Dendritic cell treated with granulocyte-macrophage colony-stimulating factor and Interleukin-4, amounts not matched to agents 40 ng/mL and 50 ng/mL, for 4 days (primary cell): Measurements from ENCODE around the gene TSPAN8.
"Not testable (repeated sequence)": the region's sequence is repeated elsewhere in the genome, so short reads cannot be mapped to it uniquely, and the experiment has no call there.

Experiments used
- H3K27ac Mint-ChIP-seq: one replicate; pipeline ENCODE4 v1.8.0; 2022; ENCODE audit warnings: mild to moderate bottlenecking, mixed read lengths
- H3K27me3 Mint-ChIP-seq: one replicate; pipeline ENCODE4 v1.8.0; 2022; ENCODE audit warnings: mild to moderate bottlenecking, mixed read lengths
- H3K36me3 Mint-ChIP-seq: one replicate; pipeline ENCODE4 v1.8.0; 2022; ENCODE audit warnings: low read depth, mixed read lengths
- H3K4me1 Mint-ChIP-seq: one replicate; pipeline ENCODE4 v1.8.0; 2022; ENCODE audit warnings: low read depth, mixed read lengths
- H3K4me3 Mint-ChIP-seq: one replicate; pipeline ENCODE4 v1.8.0; 2022; ENCODE audit warnings: mild to moderate bottlenecking, moderate library complexity, mixed read lengths
- H3K9me3 Mint-ChIP-seq: one replicate; pipeline ENCODE4 v1.8.0; 2022; ENCODE audit warnings: mixed read lengths
- intact Hi-C: fragments of 100-400 bp; cut with micrococcal nuclease; formaldehyde crosslinking; loops from one replicate; pipeline ENCODE4 v1.15.0; 2022

TSPAN8 gene

GRCh38 chr12:71174825-71175224 lies 17.0 kb upstream of the TSPAN8 start:
- intact Hi-C loops, result no loop called here
- Mint-ChIP-seq H3K27me3 (no peaks in the 10 kb centered on the region), H3K27ac (no peak overlapping the region), H3K4me1 (no peaks in the 10 kb centered on the region), H3K36me3 (no peaks in the 10 kb centered on the region), H3K9me3 (peaks cover 10% of the 10 kb centered on the region), H3K4me3 (no peak overlapping the region)

- Mint-ChIP-seq H3K27me3 (no peaks in the 10 kb centered on the region), H3K4me1 (no peaks in the 10 kb centered on the region), H3K4me3 (no peak overlapping the region), H3K36me3 (no peaks in the 10 kb centered on the region), H3K27ac (no peak overlapping the region), H3K9me3 (peaks cover 9% of the 10 kb centered on the region)
- intact Hi-C loops, result no loop called here
Observed at GRCh38 chr12:71174146-71174545, 16.3 kb upstream of the TSPAN8 start.

- H3K9me3 Mint-ChIP-seq, result peaks cover 33% of the 10 kb centered on the region
- H3K27ac Mint-ChIP-seq, result no peak overlapping the region
- intact Hi-C loops, result no loop called here
- no peak overlapping the region for H3K4me3 Mint-ChIP-seq
- H3K27me3 Mint-ChIP-seq, result no peaks in the 10 kb centered on the region
- H3K36me3 Mint-ChIP-seq, result no peaks in the 10 kb centered on the region
- no peaks in the 10 kb centered on the region for H3K4me1 Mint-ChIP-seq
Observed at GRCh38 chr12:71170456-71170855, 12.7 kb upstream of the TSPAN8 start.

GRCh38 chr12:71169286-71169685 lies 11.5 kb upstream of the TSPAN8 start:
- Mint-ChIP-seq H3K27ac (no peak overlapping the region), H3K36me3 (no peaks in the 10 kb centered on the region), H3K27me3 (no peaks in the 10 kb centered on the region), H3K4me3 (no peak overlapping the region), H3K4me1 (no peaks in the 10 kb centered on the region), H3K9me3 (peaks cover 42% of the 10 kb centered on the region)
- intact Hi-C loops, result no loop called here

- H3K27ac Mint-ChIP-seq, result no peak overlapping the region
- H3K4me3 Mint-ChIP-seq, result no peak overlapping the region
- no peaks in the 10 kb centered on the region for H3K4me1 Mint-ChIP-seq
- H3K27me3 Mint-ChIP-seq, result no peaks in the 10 kb centered on the region
- H3K9me3 Mint-ChIP-seq, result peaks cover 42% of the 10 kb centered on the region
- intact Hi-C loops, result no loop called here
- no peaks in the 10 kb centered on the region for H3K36me3 Mint-ChIP-seq
Observed at GRCh38 chr12:71166862-71167496, 9.2 kb upstream of the TSPAN8 start.

- H3K4me3 Mint-ChIP-seq, result no peak overlapping the region
- H3K27me3 Mint-ChIP-seq, result no peaks in the 10 kb centered on the region
- intact Hi-C loops, result no loop called here
- no peak overlapping the region for H3K27ac Mint-ChIP-seq
- no peaks in the 10 kb centered on the region for H3K4me1 Mint-ChIP-seq
- H3K9me3 Mint-ChIP-seq, result peaks cover 42% of the 10 kb centered on the region
- no peaks in the 10 kb centered on the region for H3K36me3 Mint-ChIP-seq
Observed at GRCh38 chr12:71166280-71166679, 8.5 kb upstream of the TSPAN8 start.

GRCh38 chr12:71165780-71166179 lies 8.0 kb upstream of the TSPAN8 start:
- intact Hi-C loops, H3K27ac Mint-ChIP-seq, H3K27me3 Mint-ChIP-seq, H3K36me3 Mint-ChIP-seq, H3K4me3 Mint-ChIP-seq, H3K4me1 Mint-ChIP-seq: not testable (repeated sequence)
- peaks cover 42% of the 10 kb centered on the region for H3K9me3 Mint-ChIP-seq

- Mint-ChIP-seq H3K36me3 (no peaks in the 10 kb centered on the region), H3K27ac (no peak overlapping the region), H3K9me3 (peaks cover 42% of the 10 kb centered on the region), H3K4me1 (no peaks in the 10 kb centered on the region), H3K4me3 (no peak overlapping the region), H3K27me3 (no peaks in the 10 kb centered on the region)
- intact Hi-C loops, result no loop called here
Observed at GRCh38 chr12:71164568-71165197, 6.9 kb upstream of the TSPAN8 start.

- Mint-ChIP-seq H3K36me3 (no peaks in the 10 kb centered on the region), H3K27ac (no peak overlapping the region), H3K4me1 (no peaks in the 10 kb centered on the region), H3K9me3 (peaks cover 40% of the 10 kb centered on the region), H3K4me3 (no peak overlapping the region), H3K27me3 (no peaks in the 10 kb centered on the region)
- intact Hi-C loops, result no loop called here
Observed at GRCh38 chr12:71164166-71164565, 6.4 kb upstream of the TSPAN8 start.

GRCh38 chr12:71162832-71163763 lies 5.3 kb upstream of the TSPAN8 start:
- Mint-ChIP-seq H3K36me3 (no peaks in the 10 kb centered on the region), H3K27me3 (no peaks in the 10 kb centered on the region), H3K27ac (no peak overlapping the region), H3K9me3 (peaks cover 29% of the 10 kb centered on the region), H3K4me1 (no peaks in the 10 kb centered on the region), H3K4me3 (no peak overlapping the region)
- intact Hi-C loops, result no loop called here

- Mint-ChIP-seq H3K36me3 (no peaks in the 10 kb centered on the region), H3K9me3 (peaks cover 14% of the 10 kb centered on the region), H3K4me1 (no peaks in the 10 kb centered on the region), H3K27ac (no peak overlapping the region), H3K27me3 (no peaks in the 10 kb centered on the region), H3K4me3 (no peak overlapping the region)
- intact Hi-C loops, result no loop called here
Observed at GRCh38 chr12:71161591-71161990, 3.8 kb upstream of the TSPAN8 start.

GRCh38 chr12:71160585-71160984 lies 2.8 kb upstream of the TSPAN8 start:
- intact Hi-C loops, result no loop called here
- Mint-ChIP-seq H3K4me3 (no peak overlapping the region), H3K36me3 (no peaks in the 10 kb centered on the region), H3K4me1 (no peaks in the 10 kb centered on the region), H3K27me3 (no peaks in the 10 kb centered on the region), H3K9me3 (peaks cover 11% of the 10 kb centered on the region), H3K27ac (no peak overlapping the region)

GRCh38 chr12:71159878-71160277 lies 2.1 kb upstream of the TSPAN8 start:
- Mint-ChIP-seq H3K36me3 (no peaks in the 10 kb centered on the region), H3K4me3 (no peak overlapping the region), H3K27ac (no peak overlapping the region), H3K4me1 (no peaks in the 10 kb centered on the region), H3K9me3 (peaks cover 4% of the 10 kb centered on the region), H3K27me3 (no peaks in the 10 kb centered on the region)
- intact Hi-C loops, result no loop called here

GRCh38 chr12:71159264-71159663 lies 1.5 kb upstream of the TSPAN8 start:
- H3K4me3 Mint-ChIP-seq, result no peak overlapping the region
- no peaks in the 10 kb centered on the region for H3K4me1 Mint-ChIP-seq
- no peaks in the 10 kb centered on the region for H3K27me3 Mint-ChIP-seq
- intact Hi-C loops, result no loop called here
- H3K27ac Mint-ChIP-seq, result no peak overlapping the region
- H3K9me3 Mint-ChIP-seq, result no peaks in the 10 kb centered on the region
- H3K36me3 Mint-ChIP-seq, result no peaks in the 10 kb centered on the region
